ENCODE measurements around the gene PRR5. TPM values are rescaled to one million over a fixed set of nuclear protein-coding genes. Genes with fewer than 3 reads are reported as not detected.

PRR5 gene
- total and polyA plus RNA-seq, 4 donors, result 11.5 to 49.1 (median 19.3) TPM

- 90% methylated on average over 10 of the region's 10 CpGs for WGBS
- Histone ChIP-seq H3K27ac (ENCODE audit: low read depth in 1 of 2, low read length in 2 of 2) (no peak overlapping the region), H3K4me1 (ENCODE audit: control insufficient read depth in 4 of 4, insufficient read depth in 4 of 4, low read length in 3 of 4) (peaks cover 11 to 39% (median 25%) of the 10 kb centered on the region in 4 donors), H3K9ac (ENCODE audit: low read depth in 1 of 2, low read length in 2 of 2) (no peak overlapping the region), H3K27me3 (ENCODE audit: control insufficient read depth in 4 of 4, insufficient read depth in 4 of 4, low read length in 3 of 4) (no peaks in the 10 kb centered on the region), H3K4me3 (ENCODE audit: low read depth in 1 of 3, low read length in 3 of 3) (no peak overlapping the region), H3K9me3 (ENCODE audit: control insufficient read depth in 4 of 4, low read length in 3 of 4) (no peaks in the 10 kb centered on the region), H3K36me3 (ENCODE audit: control insufficient read depth in 4 of 4, insufficient read depth in 3 of 4, low read depth in 1 of 4, low read length in 3 of 4) (peaks cover 0 to 2% (median 0%) of the 10 kb centered on the region in 4 donors)
- no peak for DNase-seq (ENCODE audit: low spot score)
- TF ChIP-seq MAX (IDR thresholded peaks at IDR 0.05) (no peak), ATF3 (IDR thresholded peaks at IDR 0.05) (no peak), HNF4G (IDR thresholded peaks at IDR 0.05) (no peak), GABPA (IDR thresholded peaks at IDR 0.05 in 1 of 2, conservative IDR thresholded peaks at IDR 0.05 in 1 of 2) (no peak), NR2F2 (IDR thresholded peaks at IDR 0.05) (no peak), RXRA (IDR thresholded peaks at IDR 0.05) (no peak), YY1 (IDR thresholded peaks at IDR 0.05) (no peak), HNF4A (conservative IDR thresholded peaks at IDR 0.05) (no peak), TAF1 (conservative IDR thresholded peaks at IDR 0.05) (no peak), EGR1 (IDR thresholded peaks at IDR 0.05; ENCODE audit: low read depth in 2 of 2) (no peak), SP1 (IDR thresholded peaks at IDR 0.05) (no peak), FOXA2 (IDR thresholded peaks at IDR 0.05) (no peak), FOXA1 (IDR thresholded peaks at IDR 0.05) (no peak), JUND (IDR thresholded peaks at IDR 0.05) (no peak), RAD21 (IDR thresholded peaks at IDR 0.05) (no peak)
- TF ChIP-seq, protein P1, sequence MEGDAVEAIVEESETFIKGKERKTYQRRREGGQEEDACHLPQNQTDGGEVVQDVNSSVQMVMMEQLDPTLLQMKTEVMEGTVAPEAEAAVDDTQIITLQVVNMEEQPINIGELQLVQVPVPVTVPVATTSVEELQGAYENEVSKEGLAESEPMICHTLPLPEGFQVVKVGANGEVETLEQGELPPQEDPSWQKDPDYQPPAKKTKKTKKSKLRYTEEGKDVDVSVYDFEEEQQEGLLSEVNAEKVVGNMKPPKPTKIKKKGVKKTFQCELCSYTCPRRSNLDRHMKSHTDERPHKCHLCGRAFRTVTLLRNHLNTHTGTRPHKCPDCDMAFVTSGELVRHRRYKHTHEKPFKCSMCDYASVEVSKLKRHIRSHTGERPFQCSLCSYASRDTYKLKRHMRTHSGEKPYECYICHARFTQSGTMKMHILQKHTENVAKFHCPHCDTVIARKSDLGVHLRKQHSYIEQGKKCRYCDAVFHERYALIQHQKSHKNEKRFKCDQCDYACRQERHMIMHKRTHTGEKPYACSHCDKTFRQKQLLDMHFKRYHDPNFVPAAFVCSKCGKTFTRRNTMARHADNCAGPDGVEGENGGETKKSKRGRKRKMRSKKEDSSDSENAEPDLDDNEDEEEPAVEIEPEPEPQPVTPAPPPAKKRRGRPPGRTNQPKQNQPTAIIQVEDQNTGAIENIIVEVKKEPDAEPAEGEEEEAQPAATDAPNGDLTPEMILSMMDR (IDR thresholded peaks at IDR 0.05; ENCODE audit: low read depth, low read length, missing input control), result no peak
- TF ChIP-seq, protein P2, sequence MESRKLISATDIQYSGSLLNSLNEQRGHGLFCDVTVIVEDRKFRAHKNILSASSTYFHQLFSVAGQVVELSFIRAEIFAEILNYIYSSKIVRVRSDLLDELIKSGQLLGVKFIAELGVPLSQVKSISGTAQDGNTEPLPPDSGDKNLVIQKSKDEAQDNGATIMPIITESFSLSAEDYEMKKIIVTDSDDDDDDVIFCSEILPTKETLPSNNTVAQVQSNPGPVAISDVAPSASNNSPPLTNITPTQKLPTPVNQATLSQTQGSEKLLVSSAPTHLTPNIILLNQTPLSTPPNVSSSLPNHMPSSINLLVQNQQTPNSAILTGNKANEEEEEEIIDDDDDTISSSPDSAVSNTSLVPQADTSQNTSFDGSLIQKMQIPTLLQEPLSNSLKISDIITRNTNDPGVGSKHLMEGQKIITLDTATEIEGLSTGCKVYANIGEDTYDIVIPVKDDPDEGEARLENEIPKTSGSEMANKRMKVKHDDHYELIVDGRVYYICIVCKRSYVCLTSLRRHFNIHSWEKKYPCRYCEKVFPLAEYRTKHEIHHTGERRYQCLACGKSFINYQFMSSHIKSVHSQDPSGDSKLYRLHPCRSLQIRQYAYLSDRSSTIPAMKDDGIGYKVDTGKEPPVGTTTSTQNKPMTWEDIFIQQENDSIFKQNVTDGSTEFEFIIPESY (IDR thresholded peaks at IDR 0.05), result no peak
- TF ChIP-seq, protein P3, sequence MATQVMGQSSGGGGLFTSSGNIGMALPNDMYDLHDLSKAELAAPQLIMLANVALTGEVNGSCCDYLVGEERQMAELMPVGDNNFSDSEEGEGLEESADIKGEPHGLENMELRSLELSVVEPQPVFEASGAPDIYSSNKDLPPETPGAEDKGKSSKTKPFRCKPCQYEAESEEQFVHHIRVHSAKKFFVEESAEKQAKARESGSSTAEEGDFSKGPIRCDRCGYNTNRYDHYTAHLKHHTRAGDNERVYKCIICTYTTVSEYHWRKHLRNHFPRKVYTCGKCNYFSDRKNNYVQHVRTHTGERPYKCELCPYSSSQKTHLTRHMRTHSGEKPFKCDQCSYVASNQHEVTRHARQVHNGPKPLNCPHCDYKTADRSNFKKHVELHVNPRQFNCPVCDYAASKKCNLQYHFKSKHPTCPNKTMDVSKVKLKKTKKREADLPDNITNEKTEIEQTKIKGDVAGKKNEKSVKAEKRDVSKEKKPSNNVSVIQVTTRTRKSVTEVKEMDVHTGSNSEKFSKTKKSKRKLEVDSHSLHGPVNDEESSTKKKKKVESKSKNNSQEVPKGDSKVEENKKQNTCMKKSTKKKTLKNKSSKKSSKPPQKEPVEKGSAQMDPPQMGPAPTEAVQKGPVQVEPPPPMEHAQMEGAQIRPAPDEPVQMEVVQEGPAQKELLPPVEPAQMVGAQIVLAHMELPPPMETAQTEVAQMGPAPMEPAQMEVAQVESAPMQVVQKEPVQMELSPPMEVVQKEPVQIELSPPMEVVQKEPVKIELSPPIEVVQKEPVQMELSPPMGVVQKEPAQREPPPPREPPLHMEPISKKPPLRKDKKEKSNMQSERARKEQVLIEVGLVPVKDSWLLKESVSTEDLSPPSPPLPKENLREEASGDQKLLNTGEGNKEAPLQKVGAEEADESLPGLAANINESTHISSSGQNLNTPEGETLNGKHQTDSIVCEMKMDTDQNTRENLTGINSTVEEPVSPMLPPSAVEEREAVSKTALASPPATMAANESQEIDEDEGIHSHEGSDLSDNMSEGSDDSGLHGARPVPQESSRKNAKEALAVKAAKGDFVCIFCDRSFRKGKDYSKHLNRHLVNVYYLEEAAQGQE (IDR thresholded peaks at IDR 0.05), result no peak
These were observed 5.2 kb downstream of the PRR5 start for GRCh38 chr22:44707178-44707577.
